Caco-2 (cell line): ENCODE data around the gene GABRG3. TPM values are rescaled to one million over a fixed set of nuclear protein-coding genes. Genes with fewer than 3 reads are reported as not detected.

Source experiments
- BruUV-seq: library from RNA; stranded (reverse); fragments of 400-500 nt; replicated peaks from 2 replicates; lab custom pipeline; 2021; lab: Mats Ljungman, UMichigan
- CTCF ChIA-PET: fragments of 300-600 bp; sonication (Branson Sonifier 250); formaldehyde crosslinking; loops from one replicate; lab custom pipeline; 2022; ENCODE audit warnings: antibody characterized with exemption; lab: Charles Lee
- POLR2A ChIA-PET: fragments of 300-600 bp; sonication (Branson Sonifier 250); formaldehyde crosslinking; loops from one replicate; lab custom pipeline; 2022; ENCODE audit warnings: antibody characterized with exemption; lab: Charles Lee
- DNase-seq, 2 experiments: peaks; one replicate each; pipeline versions ENCODE4 v3.0.0 to v3.0.0-alpha.2; 2020 to 2022
- H3K27me3 ChIP-seq: replicated peaks from 2 replicates; pipeline ENCODE4 v1.6.0; 2011; ENCODE audit warnings: low read length; ENCODE audit not compliant: control insufficient read depth, insufficient read depth
- H3K36me3 ChIP-seq: 2 replicates; pipeline ENCODE4 v1.5.1; 2011; ENCODE audit warnings: low read length; ENCODE audit not compliant: control insufficient read depth, insufficient read depth
- H3K4me1 ChIP-seq: fragments of 250-450 bp; sonication (Bioruptor Pico); 2 replicates; pipeline ENCODE4 v1.5.1; 2020; ENCODE audit warnings: mild to moderate bottlenecking
- H3K4me3 ChIP-seq: 2 replicates; pipeline ENCODE4 v1.5.1; 2011; ENCODE audit warnings: low read depth, mild to moderate bottlenecking, control low read depth, low read length
- H3K9me3 ChIP-seq: fragments of 250-450 bp; sonication (Bioruptor Pico); 2 replicates; pipeline ENCODE4 v1.5.1; 2020; ENCODE audit warnings: mild to moderate bottlenecking, moderate library complexity
- H3K27ac Mint-ChIP-seq: one replicate; pipeline ENCODE4 v1.8.0; 2022; ENCODE audit warnings: mixed read lengths; ENCODE audit not compliant: unreplicated experiment
- H3K27me3 Mint-ChIP-seq: one replicate; pipeline ENCODE4 v1.8.0; 2022; ENCODE audit warnings: mixed read lengths; ENCODE audit not compliant: insufficient read depth, unreplicated experiment
- H3K36me3 Mint-ChIP-seq: one replicate; pipeline ENCODE4 v1.8.0; 2022; ENCODE audit warnings: mild to moderate bottlenecking, mixed read lengths; ENCODE audit not compliant: insufficient read depth, unreplicated experiment
- H3K4me1 Mint-ChIP-seq: one replicate; pipeline ENCODE4 v1.8.0; 2022; ENCODE audit warnings: low read depth, mixed read lengths; ENCODE audit not compliant: unreplicated experiment
- H3K4me3 Mint-ChIP-seq: one replicate; pipeline ENCODE4 v1.8.0; 2022; ENCODE audit warnings: mild to moderate bottlenecking, moderate library complexity, mixed read lengths; ENCODE audit not compliant: unreplicated experiment
- H3K9me3 Mint-ChIP-seq: one replicate; pipeline ENCODE4 v1.8.0; 2022; ENCODE audit warnings: mixed read lengths; ENCODE audit not compliant: unreplicated experiment
- intact Hi-C: fragments of 100-400 bp; cut with micrococcal nuclease; formaldehyde crosslinking; loops from one replicate; pipeline ENCODE4 v1.10.0; 2022; ENCODE audit not compliant: unreplicated experiment
- total RNA-seq: library from RNA; stranded (reverse); gene quantifications from 2 replicates; pipeline ENCODE4 v1.2.3, GENCODE V29; 2022
- TF ChIP-seq, protein P1 (sequence below), 2 experiments: fragments of 200-600 bp in 1 of 2; IDR thresholded peaks; 1 replicate in 1 of 2; 2 replicates in 1 of 2; pipeline versions ENCODE4 v1.5.1 to v1.8.0; 2011 to 2022; ENCODE audit warnings: antibody characterized with exemption in 1 of 2, control low read depth in 1 of 2, inconsistent platforms in 1 of 2, low read depth in 1 of 2, low read length in 1 of 2, mild to moderate bottlenecking in 1 of 2, moderate library complexity in 1 of 2; ENCODE audit not compliant: insufficient read depth in 1 of 2, severe bottlenecking in 1 of 2, unreplicated experiment in 1 of 2

The GABRG3 gene
- total RNA-seq, 1 experiment from 2014 or later = not detected

DNA sequence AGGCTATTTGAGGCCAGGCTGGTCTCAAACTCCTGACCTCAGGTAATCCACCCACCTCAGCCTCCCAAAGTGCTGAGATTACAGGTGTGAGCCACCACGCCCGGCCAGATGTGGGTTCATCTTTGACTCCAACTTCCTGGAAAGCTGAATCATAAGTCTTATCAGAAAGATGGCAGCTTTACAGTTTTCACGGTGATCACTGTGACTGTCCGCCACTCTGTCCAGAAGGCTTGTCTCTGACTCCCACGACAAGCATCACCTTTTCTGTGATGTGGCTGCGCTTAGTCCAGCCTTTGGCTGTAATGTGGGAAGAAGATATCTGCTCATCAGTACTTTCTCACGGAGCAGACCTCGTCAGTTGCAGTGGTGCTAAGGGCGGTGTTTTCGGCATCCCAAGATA, 527.7 kb downstream of the GABRG3 start:
- Mint-ChIP-seq H3K4me3 (no peak overlapping the region), H3K27me3 (peaks cover 4% of the 10 kb centered on the region), H3K9me3 (no peaks in the 10 kb centered on the region), H3K4me1 (no peaks in the 10 kb centered on the region), H3K27ac (no peak overlapping the region), H3K36me3 (no peaks in the 10 kb centered on the region)
- no peaks in the 10 kb centered on the region for H3K4me1 ChIP-seq
- H3K4me3 ChIP-seq = no peak overlapping the region
- H3K9me3 ChIP-seq = no peaks in the 10 kb centered on the region
- DNase-seq = no peak
- POLR2A ChIA-PET = no interaction called here
- intact Hi-C loops = no loop called here
- BruUV-seq = no TSS peak
- TF ChIP-seq, protein P1, sequence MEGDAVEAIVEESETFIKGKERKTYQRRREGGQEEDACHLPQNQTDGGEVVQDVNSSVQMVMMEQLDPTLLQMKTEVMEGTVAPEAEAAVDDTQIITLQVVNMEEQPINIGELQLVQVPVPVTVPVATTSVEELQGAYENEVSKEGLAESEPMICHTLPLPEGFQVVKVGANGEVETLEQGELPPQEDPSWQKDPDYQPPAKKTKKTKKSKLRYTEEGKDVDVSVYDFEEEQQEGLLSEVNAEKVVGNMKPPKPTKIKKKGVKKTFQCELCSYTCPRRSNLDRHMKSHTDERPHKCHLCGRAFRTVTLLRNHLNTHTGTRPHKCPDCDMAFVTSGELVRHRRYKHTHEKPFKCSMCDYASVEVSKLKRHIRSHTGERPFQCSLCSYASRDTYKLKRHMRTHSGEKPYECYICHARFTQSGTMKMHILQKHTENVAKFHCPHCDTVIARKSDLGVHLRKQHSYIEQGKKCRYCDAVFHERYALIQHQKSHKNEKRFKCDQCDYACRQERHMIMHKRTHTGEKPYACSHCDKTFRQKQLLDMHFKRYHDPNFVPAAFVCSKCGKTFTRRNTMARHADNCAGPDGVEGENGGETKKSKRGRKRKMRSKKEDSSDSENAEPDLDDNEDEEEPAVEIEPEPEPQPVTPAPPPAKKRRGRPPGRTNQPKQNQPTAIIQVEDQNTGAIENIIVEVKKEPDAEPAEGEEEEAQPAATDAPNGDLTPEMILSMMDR (IDR thresholded peaks at IDR 0.05; ENCODE audit: insufficient read depth in 1 of 2, low read depth in 1 of 2, low read length in 1 of 2, severe bottlenecking in 1 of 2, unreplicated experiment in 1 of 2) = no peak
- H3K36me3 ChIP-seq = no peaks in the 10 kb centered on the region
- CTCF ChIA-PET = no interaction called here
- no peaks in the 10 kb centered on the region for H3K27me3 ChIP-seq

DNA sequence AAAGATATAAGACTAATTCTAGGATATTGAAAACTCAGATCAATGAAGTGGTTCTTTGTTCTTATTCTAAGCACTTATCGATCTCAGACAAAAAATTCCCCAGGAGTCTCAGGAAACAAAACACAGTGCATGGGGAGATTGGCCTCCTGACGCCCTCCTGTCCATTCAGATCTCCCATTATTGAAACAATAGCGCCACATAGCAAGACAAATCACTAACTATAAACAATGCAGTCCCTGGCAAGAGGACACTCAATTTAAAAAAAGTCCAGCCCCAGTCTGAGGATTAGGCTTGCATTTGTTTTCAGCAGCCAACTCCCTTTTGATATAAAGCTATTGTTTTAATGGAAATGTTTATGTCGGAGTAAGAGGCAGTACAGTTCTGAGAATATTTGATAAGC, 528.2 kb downstream of the GABRG3 start:
- Mint-ChIP-seq H3K36me3 (no peaks in the 10 kb centered on the region), H3K27ac (no peak overlapping the region)
- BruUV-seq = no TSS peak

DNA sequence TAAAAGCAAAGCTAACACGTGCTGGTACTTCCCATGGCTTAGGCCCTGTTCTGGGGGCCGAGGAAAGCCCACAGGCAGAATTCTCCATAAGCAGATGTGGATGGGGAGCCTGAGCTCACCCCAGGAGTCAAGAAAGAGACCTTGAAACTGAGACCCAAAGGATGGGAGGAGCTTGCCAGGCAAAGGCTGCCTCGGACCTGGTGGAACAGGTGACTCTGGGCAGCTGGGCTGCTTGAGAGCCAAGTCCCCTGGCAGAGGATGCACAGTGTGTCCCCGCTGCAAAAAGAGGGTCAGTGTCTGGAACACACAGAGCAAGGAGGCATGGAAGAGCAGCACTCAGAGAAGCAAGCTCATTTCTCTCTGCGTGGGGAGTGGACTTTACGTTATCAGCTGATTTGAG, 528.7 kb downstream of the GABRG3 start:
- H3K36me3 Mint-ChIP-seq = no peaks in the 10 kb centered on the region
- no peaks in the 10 kb centered on the region for H3K4me1 Mint-ChIP-seq
- Histone ChIP-seq H3K4me3 (no peak overlapping the region), H3K4me1 (no peaks in the 10 kb centered on the region), H3K9me3 (no peaks in the 10 kb centered on the region), H3K27me3 (no peaks in the 10 kb centered on the region), H3K36me3 (no peaks in the 10 kb centered on the region)
- TF ChIP-seq, protein P1 (IDR thresholded peaks at IDR 0.05; ENCODE audit: insufficient read depth in 1 of 2, low read depth in 1 of 2, low read length in 1 of 2, severe bottlenecking in 1 of 2, unreplicated experiment in 1 of 2) = no peak
- H3K27ac Mint-ChIP-seq = no peak overlapping the region
- peaks cover 4% of the 10 kb centered on the region for H3K27me3 Mint-ChIP-seq
- CTCF ChIA-PET = interaction anchor here (0.6 kb wide), 1 partner anchor 75 kb away, joined by 3 read pairs; no protein-coding TSS in a partner anchor
- H3K9me3 Mint-ChIP-seq = no peaks in the 10 kb centered on the region
- H3K4me3 Mint-ChIP-seq = no peak overlapping the region
- intact Hi-C loops = no loop called here
- DNase-seq = no peak
- POLR2A ChIA-PET = no interaction called here
- BruUV-seq = no TSS peak

More for the DNA sequence above, 528.2 kb downstream of the GABRG3 start:
- no peak overlapping the region for H3K4me3 Mint-ChIP-seq
- no peaks in the 10 kb centered on the region for H3K9me3 ChIP-seq
- POLR2A ChIA-PET = no interaction called here
- no peaks in the 10 kb centered on the region for H3K27me3 ChIP-seq
- no peaks in the 10 kb centered on the region for H3K36me3 ChIP-seq
- CTCF ChIA-PET = no interaction called here
- H3K4me1 ChIP-seq = no peaks in the 10 kb centered on the region
- intact Hi-C loops = no loop called here
- no peaks in the 10 kb centered on the region for H3K4me1 Mint-ChIP-seq
- no peak for DNase-seq
- no peak overlapping the region for H3K4me3 ChIP-seq
- no peaks in the 10 kb centered on the region for H3K9me3 Mint-ChIP-seq
- peaks cover 4% of the 10 kb centered on the region for H3K27me3 Mint-ChIP-seq
- TF ChIP-seq, protein P1 (IDR thresholded peaks at IDR 0.05; ENCODE audit: insufficient read depth in 1 of 2, low read depth in 1 of 2, low read length in 1 of 2, severe bottlenecking in 1 of 2, unreplicated experiment in 1 of 2) = no peak
